SJSA1 (cell line): ENCODE results near the gene SIPA1. TPM values are rescaled to one million over a fixed set of nuclear protein-coding genes. Genes with fewer than 3 reads are reported as not detected.

Experiments used
- DNase-seq, 2 experiments: peaks; one replicate each; pipeline ENCODE4 v3.0.0-alpha.2; 2015 to 2020; ENCODE audit warnings: low spot score in 2 of 2, low read depth in 1 of 2
- H3K27ac ChIP-seq: fragments of 250-450 bp; sonication (Bioruptor Pico); 2 replicates; pipeline ENCODE4 v1.5.1; 2020; ENCODE audit warnings: mild to moderate bottlenecking, moderate library complexity
- H3K27me3 ChIP-seq: fragments of 250-450 bp; sonication (Bioruptor Pico); replicated peaks from 2 replicates; pipeline ENCODE4 v1.5.1; 2020; ENCODE audit warnings: mild to moderate bottlenecking, moderate library complexity
- H3K36me3 ChIP-seq: fragments of 250-450 bp; sonication (Bioruptor Pico); 2 replicates; pipeline ENCODE4 v1.5.1; 2020; ENCODE audit warnings: mild to moderate bottlenecking
- H3K4me1 ChIP-seq: fragments of 250-450 bp; sonication (Bioruptor Pico); replicated peaks from 2 replicates; pipeline ENCODE4 v1.6.1; 2021; ENCODE audit warnings: mild to moderate bottlenecking
- H3K4me3 ChIP-seq: fragments of 250-450 bp; sonication (Bioruptor Pico); 2 replicates; pipeline ENCODE4 v1.5.1; 2020; ENCODE audit warnings: mild to moderate bottlenecking
- H3K9me3 ChIP-seq: fragments of 250-450 bp; sonication (Bioruptor Pico); replicated peaks from 2 replicates; pipeline ENCODE4 v1.5.1; 2020; ENCODE audit warnings: mild to moderate bottlenecking
- total RNA-seq: library from RNA; depleted of rRNA; stranded (reverse); fragments of >200 nt; shearing (Covaris generic); gene quantifications from 2 replicates; pipeline ENCODE4 v1.2.3, GENCODE V29; 2014

The SIPA1 gene
- total RNA-seq, 1 experiment from 2014 or later = 48.0 TPM

GRCh38 chr11:65615229-65615949 is 22.5 kb upstream of the SIPA1 start, which contains the start of gene PCNX3:
Gene PCNX3 (plus strand): TSS chr11:65615776. CDS start chr11:65616312, 536 bp downstream.
- peak; percentile 100 for DNase-seq
- no peaks in the 10 kb centered on the region for H3K27me3 ChIP-seq
- H3K9me3 ChIP-seq = no peaks in the 10 kb centered on the region
- peak within 1 kb of the TSS; percentile 60 for H3K27ac ChIP-seq
- H3K4me3 ChIP-seq = peak within 1 kb of the TSS; percentile 71
- peaks cover 40% of the 10 kb centered on the region for H3K4me1 ChIP-seq
- peaks cover 72% of the 10 kb centered on the region for H3K36me3 ChIP-seq

- DNase-seq = peak in 1 of 2 experiments; percentile 81
- H3K27ac ChIP-seq = peak overlapping the region; percentile 58
These were observed 21.8 kb upstream of the SIPA1 start for GRCh38 chr11:65615950-65616574.

GRCh38 chr11:65616575-65617001 is 21.3 kb upstream of the SIPA1 start:
- Histone ChIP-seq H3K4me3 (peak overlapping the region; percentile 71), H3K4me1 (peaks cover 32% of the 10 kb centered on the region), H3K27me3 (no peaks in the 10 kb centered on the region), H3K36me3 (peaks cover 76% of the 10 kb centered on the region), H3K27ac (no peak overlapping the region), H3K9me3 (no peaks in the 10 kb centered on the region)
- no peak for DNase-seq

More at GRCh38 chr11:65615950-65616574, 21.8 kb upstream of the SIPA1 start:
- H3K4me1 ChIP-seq = peaks cover 37% of the 10 kb centered on the region
- peaks cover 72% of the 10 kb centered on the region for H3K36me3 ChIP-seq
- peak overlapping the region; percentile 71 for H3K4me3 ChIP-seq
- H3K9me3 ChIP-seq = no peaks in the 10 kb centered on the region
- H3K27me3 ChIP-seq = no peaks in the 10 kb centered on the region

- no peaks in the 10 kb centered on the region for H3K9me3 ChIP-seq
- H3K4me1 ChIP-seq = peaks cover 25% of the 10 kb centered on the region
- no peak overlapping the region for H3K27ac ChIP-seq
- no peaks in the 10 kb centered on the region for H3K27me3 ChIP-seq
- H3K4me3 ChIP-seq = no peak overlapping the region; the same call in 1 of the 2 replicates
- peaks cover 76% of the 10 kb centered on the region for H3K36me3 ChIP-seq
- DNase-seq = no peak
These were observed 20.6 kb upstream of the SIPA1 start for GRCh38 chr11:65617136-65617850.

- H3K36me3 ChIP-seq = peaks cover 76% of the 10 kb centered on the region
- no peak overlapping the region for H3K4me3 ChIP-seq
These were observed 19.7 kb upstream of the SIPA1 start for GRCh38 chr11:65617990-65618751.

GRCh38 chr11:65618763-65619162 is 19.1 kb upstream of the SIPA1 start:
- DNase-seq = no peak
- no peaks in the 10 kb centered on the region for H3K27me3 ChIP-seq
- H3K9me3 ChIP-seq = no peaks in the 10 kb centered on the region
- H3K4me1 ChIP-seq = peaks cover 13% of the 10 kb centered on the region
- H3K27ac ChIP-seq = no peak overlapping the region
- no peak overlapping the region for H3K4me3 ChIP-seq
- H3K36me3 ChIP-seq = peaks cover 79% of the 10 kb centered on the region

More at GRCh38 chr11:65617990-65618751, 19.7 kb upstream of the SIPA1 start:
- Histone ChIP-seq H3K9me3 (no peaks in the 10 kb centered on the region), H3K27me3 (no peaks in the 10 kb centered on the region), H3K27ac (no peak overlapping the region), H3K4me1 (peaks cover 16% of the 10 kb centered on the region)
- DNase-seq = no peak

GRCh38 chr11:65619281-65619928 is 18.5 kb upstream of the SIPA1 start:
- no peak overlapping the region for H3K4me3 ChIP-seq
- H3K4me1 ChIP-seq = peaks cover 13% of the 10 kb centered on the region
- H3K27me3 ChIP-seq = no peaks in the 10 kb centered on the region
- H3K27ac ChIP-seq = no peak overlapping the region
- no peaks in the 10 kb centered on the region for H3K9me3 ChIP-seq
- DNase-seq = no peak
- peaks cover 83% of the 10 kb centered on the region for H3K36me3 ChIP-seq

- H3K4me1 ChIP-seq = peaks cover 13% of the 10 kb centered on the region
- no peak overlapping the region for H3K4me3 ChIP-seq
- H3K36me3 ChIP-seq = peaks cover 94% of the 10 kb centered on the region
- no peak for DNase-seq
- no peak overlapping the region for H3K27ac ChIP-seq
- H3K27me3 ChIP-seq = no peaks in the 10 kb centered on the region
- H3K9me3 ChIP-seq = no peaks in the 10 kb centered on the region
These were observed 17.2 kb upstream of the SIPA1 start for GRCh38 chr11:65620666-65621065.

GRCh38 chr11:65621460-65621859 is 16.4 kb upstream of the SIPA1 start:
- no peak overlapping the region for H3K4me3 ChIP-seq
- peaks cover 98% of the 10 kb centered on the region for H3K36me3 ChIP-seq
- peaks cover 10% of the 10 kb centered on the region for H3K4me1 ChIP-seq
- no peaks in the 10 kb centered on the region for H3K9me3 ChIP-seq
- DNase-seq = no peak
- no peaks in the 10 kb centered on the region for H3K27me3 ChIP-seq
- H3K27ac ChIP-seq = no peak overlapping the region

GRCh38 chr11:65622011-65622410 is 15.9 kb upstream of the SIPA1 start:
- no peak for DNase-seq
- Histone ChIP-seq H3K4me1 (peaks cover 4% of the 10 kb centered on the region), H3K36me3 (peaks cover 98% of the 10 kb centered on the region), H3K27me3 (no peaks in the 10 kb centered on the region), H3K9me3 (no peaks in the 10 kb centered on the region), H3K4me3 (no peak overlapping the region), H3K27ac (no peak overlapping the region)

- no peaks in the 10 kb centered on the region for H3K9me3 ChIP-seq
- H3K27me3 ChIP-seq = no peaks in the 10 kb centered on the region
- no peak overlapping the region for H3K27ac ChIP-seq
- no peak for DNase-seq
- no peak overlapping the region for H3K4me3 ChIP-seq
- H3K36me3 ChIP-seq = peaks cover 98% of the 10 kb centered on the region
- H3K4me1 ChIP-seq = no peaks in the 10 kb centered on the region
These were observed 14.7 kb upstream of the SIPA1 start for GRCh38 chr11:65623177-65623576.

GRCh38 chr11:65623852-65624616 is 13.9 kb upstream of the SIPA1 start:
- Histone ChIP-seq H3K4me1 (no peaks in the 10 kb centered on the region), H3K27ac (no peak overlapping the region), H3K27me3 (no peaks in the 10 kb centered on the region), H3K4me3 (no peak overlapping the region), H3K36me3 (peaks cover 98% of the 10 kb centered on the region), H3K9me3 (no peaks in the 10 kb centered on the region)
- DNase-seq = no peak
